GM12878 (cell line): ENCODE measurements around the gene PTPRJ. TPM values are rescaled to one million over a fixed set of nuclear protein-coding genes. Genes with fewer than 3 reads are reported as not detected.

Experiments used
- ATAC-seq: fragments of 200-7000 bp; cut with Tn5 transposase; 3 replicates; pipeline ENCODE4 v1.9.1; 2020; ENCODE audit warnings: mild to moderate bottlenecking, moderate library complexity
- BruUV-seq: library from RNA; stranded (reverse); fragments of 400-500 nt; replicated peaks from 2 replicates; lab custom pipeline; 2021; lab: Mats Ljungman, UMichigan
- CTCF ChIA-PET: fragments of 300-600 bp; sonication (Branson Sonifier 250); formaldehyde crosslinking; extraction: SDS; loops from one replicate; lab custom pipeline; 2021; ENCODE audit warnings: inconsistent platforms; lab: Yijun Ruan, JAX
- POLR2A ChIA-PET: fragments of 350-600 bp; formaldehyde crosslinking; extraction: SDS; loops from one replicate; lab custom pipeline; 2021; ENCODE audit warnings: inconsistent platforms; lab: Charles Lee
- RAD21 ChIA-PET: fragments of 300-600 bp; sonication (Branson Sonifier 250); formaldehyde crosslinking; loops from one replicate; lab custom pipeline; 2023; ENCODE audit warnings: antibody characterized with exemption; ENCODE audit not compliant: unreplicated experiment; lab: Charles Lee
- SMC1A ChIA-PET: fragments of 300-600 bp; sonication (Branson Sonifier 250); formaldehyde crosslinking; loops from one replicate; lab custom pipeline; 2023; ENCODE audit not compliant: unreplicated experiment, uncharacterized antibody; lab: Charles Lee
- DNase-seq: peaks from one replicate; pipeline ENCODE4 v3.0.0-alpha.2; 2011; ENCODE audit warnings: low read depth, low spot score
- FAIRE-seq: peaks from 3 replicates; lab custom pipeline; 2011; peaks lifted over from hg19 to GRCh38; lab: Jason Lieb, UNC
- H2AFZ ChIP-seq: 2 replicates; pipeline ENCODE4 v1.6.0; 2011; ENCODE audit warnings: low read depth, low read length, control low read depth; ENCODE audit not compliant: control insufficient read depth
- H3K27ac ChIP-seq: 2 replicates; pipeline ENCODE4 v1.5.1; 2011; ENCODE audit warnings: control low read depth; ENCODE audit not compliant: control insufficient read depth, insufficient read depth
- H3K27me3 ChIP-seq, 2 experiments: replicated peaks in 1 of 2; 2 replicates each; pipeline versions ENCODE4 v1.6.0 to v1.6.1; 2011; ENCODE audit warnings: low read length in 1 of 2; ENCODE audit not compliant: control insufficient read depth in 2 of 2, insufficient read depth in 2 of 2
- H3K36me3 ChIP-seq, 2 experiments: 2 replicates each; pipeline ENCODE4 v1.5.1; 2011; ENCODE audit warnings: low read length in 1 of 2; ENCODE audit not compliant: control insufficient read depth in 2 of 2, insufficient read depth in 2 of 2
- H3K4me1 ChIP-seq: 2 replicates; pipeline ENCODE4 v1.6.1; 2011; ENCODE audit warnings: mild to moderate bottlenecking, low read length, moderate library complexity, mixed read lengths; ENCODE audit not compliant: control insufficient read depth, insufficient read depth
- H3K4me2 ChIP-seq: 2 replicates; pipeline ENCODE4 v1.6.0; 2011; ENCODE audit warnings: control low read depth; ENCODE audit not compliant: control insufficient read depth, insufficient read depth
- H3K4me3 ChIP-seq: fragments of 200-600 bp; sonication (generic); 2 replicates; pipeline ENCODE4 v1.5.1; 2016
- H3K79me2 ChIP-seq: 2 replicates; pipeline ENCODE4 v1.6.0; 2011; ENCODE audit warnings: low read length; ENCODE audit not compliant: control insufficient read depth, insufficient read depth
- H3K9ac ChIP-seq: 2 replicates; pipeline ENCODE4 v1.8.0; 2011; ENCODE audit warnings: low read length, control low read depth, mixed read lengths; ENCODE audit not compliant: control insufficient read depth, insufficient read depth
- H3K9me3 ChIP-seq: replicated peaks from 3 replicates; pipeline ENCODE4 v1.5.1; 2011; ENCODE audit warnings: mild to moderate bottlenecking, low read length; ENCODE audit not compliant: control insufficient read depth, insufficient read depth
- H4K20me1 ChIP-seq: 2 replicates; pipeline ENCODE4 v1.6.0; 2011; ENCODE audit not compliant: control insufficient read depth, insufficient read depth
- ELK1 ChIP-seq: IDR thresholded peaks from 2 replicates; pipeline ENCODE4 v1.6.1; 2012; ENCODE audit warnings: low read depth, low read length, improper control_type of control experiment
- EP300 ChIP-seq, 2 experiments: fragments of 150-350 bp in 1 of 2; IDR thresholded peaks; 2 replicates each; pipeline ENCODE4 v1.6.1; 2011 to 2012; ENCODE audit warnings: low read depth in 2 of 2, low read length in 2 of 2, borderline replicate concordance in 1 of 2, improper control_type of control experiment in 1 of 2, inconsistent platforms in 1 of 2; ENCODE audit not compliant: control insufficient read depth in 1 of 2
- FOXM1 ChIP-seq: IDR thresholded peaks from 2 replicates; pipeline ENCODE4 v1.6.1; 2012; ENCODE audit warnings: low read depth, mild to moderate bottlenecking, inconsistent platforms, low read length, moderate library complexity
- IKZF1 ChIP-seq: fragments of 450-650 bp; conservative IDR thresholded peaks from 2 replicates; pipeline ENCODE4 v1.6.1; 2017; ENCODE audit warnings: antibody characterized with exemption, mild to moderate bottlenecking
- MYC ChIP-seq: IDR thresholded peaks from 2 replicates; pipeline ENCODE4 v1.6.1; 2011; ENCODE audit warnings: mild to moderate bottlenecking, low read length, moderate library complexity, inconsistent platforms; ENCODE audit not compliant: insufficient read depth, insufficient replicate concordance, insufficient read length, severe bottlenecking
- PKNOX1 ChIP-seq: fragments of 450-650 bp; IDR thresholded peaks from 2 replicates; pipeline ENCODE4 v1.6.1; 2016; ENCODE audit warnings: mild to moderate bottlenecking
- STAT3 ChIP-seq: IDR thresholded peaks from 2 replicates; pipeline ENCODE4 v1.6.1; 2011; ENCODE audit warnings: low read depth, low read length, improper control_type of control experiment
- USF1 ChIP-seq: IDR thresholded peaks from 2 replicates; pipeline ENCODE4 v1.6.1; 2011; ENCODE audit warnings: borderline replicate concordance, low read depth, mild to moderate bottlenecking, moderate library complexity, mixed read lengths, low read length; ENCODE audit not compliant: insufficient read depth; ENCODE audit errors: extremely low read length
- WGBS: methylation state at CpG from one replicate; pipeline ENCODE4 v1.1.6; 2016; ENCODE audit warnings: low lambda C conversion rate; ENCODE audit not compliant: insufficient replicate concordance, insufficient coverage; ENCODE audit errors: missing lambda C conversion rate; 5-methylcytosine and 5-hydroxymethylcytosine counted together
- in situ Hi-C: fragments of 300-500 bp; cut with MboI; formaldehyde crosslinking; loops from 9 replicates; pipeline ENCODE4 v1.14.3; 2018; ENCODE audit warnings: mixed read lengths
- intact Hi-C: fragments of 100-400 bp; cut with micrococcal nuclease; formaldehyde crosslinking; loops from one replicate; pipeline ENCODE4 v1.14.2; 2022; ENCODE audit not compliant: unreplicated experiment
- polyA plus RNA-seq, 11 experiments: library from polyadenylated mRNA; depleted of rRNA in 4 of 11; unstranded in 6 of 11; stranded (reverse) in 5 of 11; fragments of >200 nt; fragmentation: Nextera tagmentation in 4 of 11; fragmentation: Illumina TruSeq in 1 of 11; extraction: Ambion mirVana in 4 of 11; extraction: Trizol in 1 of 11; gene quantifications; 1 replicate in 1 of 11; 2 replicates in 10 of 11; pipeline versions ENCODE4 v1.2.1 to v1.2.3, GENCODE V29; 2011 to 2016; ENCODE audit warnings: inconsistent platforms in 2 of 11, missing spikeins in 2 of 11, low read depth in 1 of 11
- total RNA-seq, 4 experiments: library from RNA; depleted of rRNA in 3 of 4; stranded (reverse); fragments of >200 nt in 3 of 4; fragmentation: Illumina TruSeq in 1 of 4; extraction: Trizol in 1 of 4; gene quantifications; 2 replicates each; pipeline versions ENCODE4 v1.2.1 to v1.2.3, GENCODE V29; 2013 to 2021

Gene PTPRJ
- total and polyA plus RNA-seq, 10 of the 15 experiments (the other 5 are each of a cell fraction or from before 2014, with no cell fraction given) = 0.22 to 22.4 (median 7.4) TPM

GRCh38 chr11:48001438-48002021 is 21.2 kb downstream of the PTPRJ start (continued):
- TF ChIP-seq IKZF1 (no peak), STAT3 (no peak), MYC (no peak), PKNOX1 (peak; percentile 44; the same call in 1 of the 2 replicates), FOXM1 (no peak)

GRCh38 chr11:48002561-48002960 is 22.2 kb downstream of the PTPRJ start:
- ChIA-PET CTCF (no interaction called here), SMC1A (interaction anchor here (1.5 to 2.9 kb wide), 2 partner anchors 41 to 105 kb away, joined by 4 to 10 read pairs; no protein-coding TSS in a partner anchor), POLR2A (no interaction called here), RAD21 (no interaction called here)
- Histone ChIP-seq H3K36me3 (no peaks in the 10 kb centered on the region), H4K20me1 (no peaks in the 10 kb centered on the region), H3K4me2 (no peak overlapping the region), H3K4me3 (no peak overlapping the region), H3K27ac (peak overlapping the region; percentile 73), H3K79me2 (peaks cover 55% of the 10 kb centered on the region), H2AFZ (no peak overlapping the region), H3K9ac (peak overlapping the region; percentile 45; the same call in 1 of the 2 replicates), H3K27me3 (no peaks in the 10 kb centered on the region), H3K4me1 (peaks cover 75% of the 10 kb centered on the region), H3K9me3 (no peaks in the 10 kb centered on the region)
- no peak for ATAC-seq
- no TSS peak for BruUV-seq
- intact Hi-C loops = loop anchor here (10.0 kb wide), 1 partner anchor 148 kb away; no protein-coding TSS in a partner anchor
- no peak for FAIRE-seq
- in situ Hi-C loops = no loop called here
- TF ChIP-seq ELK1 (no peak), EP300 (IDR thresholded peaks at IDR 0.05; ENCODE audit: borderline replicate concordance in 1 of 2, control insufficient read depth in 1 of 2, low read depth in 2 of 2, low read length in 2 of 2) (no peak), USF1 (no peak)
- 92% methylated on average over 4 of the region's 4 CpGs for WGBS
- DNase-seq = no peak
